Large intestine (tissue), 3 donors: ENCODE results near the gene PTCRA. TPM values are rescaled to one million over a fixed set of nuclear protein-coding genes. Genes with fewer than 3 reads are reported as not detected.
"Not testable (repeated sequence)": the region's sequence is repeated elsewhere in the genome, so short reads cannot be mapped to it uniquely, and the experiment has no call there.

ENCODE experiments used
- DNase-seq, 2 donors: peaks; one replicate each; pipeline versions ENCODE4 v3.0.0 to v3.0.0-alpha.2; 2013
- H3K27ac ChIP-seq: one replicate; pipeline ENCODE4 v1.5.1; 2013; ENCODE audit warnings: low read length
- H3K27me3 ChIP-seq: 2 replicates; pipeline ENCODE4 v1.6.1; 2013; ENCODE audit warnings: low read length; ENCODE audit not compliant: control insufficient read depth, insufficient read depth
- H3K36me3 ChIP-seq: 2 replicates; pipeline ENCODE4 v1.6.1; 2013; ENCODE audit warnings: low read length; ENCODE audit not compliant: control insufficient read depth, insufficient read depth
- H3K4me1 ChIP-seq: one replicate; pipeline ENCODE4 v1.6.1; 2013; ENCODE audit warnings: low read length; ENCODE audit not compliant: control insufficient read depth, insufficient read depth
- H3K4me3 ChIP-seq: one replicate; pipeline ENCODE4 v1.5.1; 2013; ENCODE audit warnings: low read length
- H3K9me3 ChIP-seq: one replicate; pipeline ENCODE4 v1.6.1; 2013; ENCODE audit warnings: mild to moderate bottlenecking, low read depth, low read length, moderate library complexity; ENCODE audit not compliant: control insufficient read depth
- whole genome bisulfite sequencing: methylation state at CpG from one replicate; pipeline ENCODE4 v1.1.5; 2013; ENCODE audit warnings: low lambda C conversion rate; ENCODE audit not compliant: insufficient coverage; 5-methylcytosine and 5-hydroxymethylcytosine counted together
- polyA plus RNA-seq: library from polyadenylated mRNA; unstranded; fragments of 120-200 nt; gene quantifications from one replicate; pipeline ENCODE4 v1.2.1, GENCODE V29; 2013

The PTCRA gene
- polyA plus RNA-seq, 1 donor, result 0.15 TPM

DNA sequence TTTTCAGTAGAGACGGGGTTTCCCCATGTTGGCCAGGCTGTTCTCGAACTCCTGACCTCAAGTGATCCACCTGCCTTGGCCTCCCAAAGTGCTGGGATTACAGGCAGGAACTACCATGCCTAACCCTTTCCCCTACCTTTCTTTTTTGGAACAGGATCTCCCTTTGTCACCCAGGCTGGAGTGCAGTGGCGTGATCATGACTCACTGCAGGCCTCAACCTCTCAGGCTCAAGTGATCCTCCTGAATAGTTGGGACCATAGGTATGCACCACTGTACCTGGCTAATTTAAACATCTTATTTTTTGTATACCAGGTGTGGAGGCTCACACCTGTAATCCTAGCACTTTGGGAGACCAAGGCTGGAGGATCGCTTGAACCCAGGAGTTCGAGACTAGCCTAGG is 25.5 kb downstream of the PTCRA start:
- DNase-seq, H3K4me3 ChIP-seq, H3K27ac ChIP-seq, H3K27me3 ChIP-seq, H3K9me3 ChIP-seq: not testable (repeated sequence)
- WGBS, result 100% methylated on average over 1 of the region's 5 CpGs
- Histone ChIP-seq H3K4me1 (peaks cover 15% of the 10 kb centered on the region), H3K36me3 (peaks cover 44% of the 10 kb centered on the region)

DNA sequence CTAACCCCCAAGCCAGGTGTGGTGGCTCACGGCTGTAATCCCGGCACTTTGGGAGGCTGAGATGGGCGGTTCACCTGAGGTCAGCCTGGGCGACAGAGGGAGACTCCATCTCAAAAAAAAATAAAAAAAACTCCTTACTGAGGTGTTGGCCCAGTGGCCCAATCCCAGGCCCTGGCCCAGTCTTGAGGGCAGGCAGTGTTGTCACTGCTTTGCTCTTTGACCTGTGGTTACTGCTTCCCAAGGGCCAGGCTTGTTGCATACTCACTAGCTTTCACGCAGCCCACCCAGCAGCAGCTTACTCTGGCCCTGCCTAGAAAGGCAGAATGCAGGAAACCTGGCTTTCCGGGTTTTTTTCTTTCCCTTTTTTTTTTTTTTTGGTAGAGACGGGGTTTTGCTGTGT is 26.6 kb downstream of the PTCRA start:
- H3K9me3 ChIP-seq, result no peaks in the 10 kb centered on the region
- no peak overlapping the region for H3K27ac ChIP-seq
- H3K4me1 ChIP-seq, result peaks cover 15% of the 10 kb centered on the region
- no peak for DNase-seq
- WGBS, result 17% methylated on average over 1 of the region's 7 CpGs
- no peak overlapping the region for H3K4me3 ChIP-seq
- peaks cover 33% of the 10 kb centered on the region for H3K36me3 ChIP-seq
- H3K27me3 ChIP-seq, result no peaks in the 10 kb centered on the region

GRCh38 chr6:42947950-42948349 is 32.1 kb downstream of the PTCRA start:
- H3K27me3 ChIP-seq, result no peaks in the 10 kb centered on the region

GRCh38 chr6:42952389-42952788 is 36.5 kb downstream of the PTCRA start:
- WGBS, result 100% methylated on average over 3 of the region's 4 CpGs
- H3K27ac ChIP-seq, result no peak overlapping the region

More at GRCh38 chr6:42947950-42948349, 32.1 kb downstream of the PTCRA start:
- Histone ChIP-seq H3K27ac (no peak overlapping the region), H3K36me3 (peaks cover 4% of the 10 kb centered on the region), H3K9me3 (no peaks in the 10 kb centered on the region), H3K4me1 (no peaks in the 10 kb centered on the region), H3K4me3 (no peak overlapping the region)
- DNase-seq, result no peak

DNA sequence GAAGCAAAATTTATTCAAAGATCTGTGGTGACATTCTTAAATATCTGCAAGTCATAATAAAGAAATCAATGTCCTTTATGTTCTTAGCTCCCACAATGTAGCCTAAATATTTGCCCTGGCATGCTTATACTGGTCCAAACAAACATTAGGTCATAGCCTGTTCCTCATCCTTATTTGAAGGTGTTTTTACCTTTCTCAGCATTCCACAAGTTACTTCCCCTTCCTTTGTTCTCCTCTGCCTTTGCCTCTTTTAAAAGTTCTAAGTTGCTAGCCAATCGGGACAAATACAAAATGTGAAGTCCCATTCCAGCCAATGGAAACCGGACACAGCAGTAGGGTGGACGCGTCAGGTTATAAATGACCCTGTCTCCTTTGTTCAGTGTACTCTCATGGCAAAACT is 38.6 kb downstream of the PTCRA start:
- not testable (repeated sequence) for H3K4me1 ChIP-seq

More at GRCh38 chr6:42952389-42952788, 36.5 kb downstream of the PTCRA start:
- no peak for DNase-seq
- H3K36me3 ChIP-seq, result no peaks in the 10 kb centered on the region
- no peak overlapping the region for H3K4me3 ChIP-seq
- H3K27me3 ChIP-seq, result no peaks in the 10 kb centered on the region
- no peaks in the 10 kb centered on the region for H3K9me3 ChIP-seq
- no peaks in the 10 kb centered on the region for H3K4me1 ChIP-seq

GRCh38 chr6:42958125-42958524 is 42.3 kb downstream of the PTCRA start:
- Histone ChIP-seq H3K4me3 (no peak overlapping the region), H3K9me3 (peaks cover 6% of the 10 kb centered on the region), H3K27ac (no peak overlapping the region), H3K36me3 (peaks cover 11% of the 10 kb centered on the region), H3K4me1 (peaks cover 11% of the 10 kb centered on the region), H3K27me3 (peaks cover 8% of the 10 kb centered on the region)
- DNase-seq, result no peak
- WGBS, result no CpG with 5 or more reads among the region's 8 CpGs

More for the DNA sequence above, 38.6 kb downstream of the PTCRA start:
- H3K4me3 ChIP-seq, DNase-seq, H3K27ac ChIP-seq, H3K9me3 ChIP-seq, H3K36me3 ChIP-seq, H3K27me3 ChIP-seq: not testable (repeated sequence)
- no CpG with 5 or more reads among the region's 4 CpGs for WGBS

DNA sequence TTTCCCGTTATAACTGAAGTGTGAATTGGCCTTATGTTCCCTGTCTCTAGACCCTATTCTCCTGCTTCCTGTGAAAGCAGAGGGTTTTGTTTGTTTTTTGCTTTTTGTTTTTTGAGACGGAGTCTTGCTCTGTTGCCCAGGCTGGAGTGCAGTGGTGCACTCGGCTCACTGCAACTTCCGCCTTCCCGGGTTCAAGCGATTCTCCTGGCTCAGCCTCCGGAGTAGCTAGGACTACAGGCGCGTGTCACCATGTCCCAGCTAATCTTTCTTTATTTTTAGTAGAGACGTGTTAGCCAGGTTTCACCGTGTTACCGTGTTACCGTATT is 44.0 kb downstream of the PTCRA start:
- peaks cover 11% of the 10 kb centered on the region for H3K4me1 ChIP-seq
- peaks cover 27% of the 10 kb centered on the region for H3K36me3 ChIP-seq
- H3K4me3 ChIP-seq, result peak overlapping the region; percentile 61
- peaks cover 8% of the 10 kb centered on the region for H3K27me3 ChIP-seq
- WGBS, result no CpG with 5 or more reads among the region's 13 CpGs
- no peak for DNase-seq
- no peak overlapping the region for H3K27ac ChIP-seq
- peaks cover 6% of the 10 kb centered on the region for H3K9me3 ChIP-seq

- Histone ChIP-seq H3K4me1 (peaks cover 11% of the 10 kb centered on the region), H3K27ac (no peak within 1 kb of the TSS)
Measured at GRCh38 chr6:42960243-42961019, 44.6 kb downstream of the PTCRA start, which contains the start of gene GNMT. Gene GNMT (plus strand): TSS chr6:42960754. CDS start chr6:42960768, 14 bp downstream.

GRCh38 chr6:42961020-42961470 is 45.2 kb downstream of the PTCRA start:
- peaks cover 8% of the 10 kb centered on the region for H3K27me3 ChIP-seq
- DNase-seq, result no peak
- H3K9me3 ChIP-seq, result peaks cover 6% of the 10 kb centered on the region
- H3K4me3 ChIP-seq, result peak overlapping the region; percentile 61
- no CpG with 5 or more reads among the region's 15 CpGs for WGBS
- peaks cover 39% of the 10 kb centered on the region for H3K36me3 ChIP-seq
- no peak overlapping the region for H3K27ac ChIP-seq
- peaks cover 11% of the 10 kb centered on the region for H3K4me1 ChIP-seq

More at GRCh38 chr6:42960243-42961019, 44.6 kb downstream of the PTCRA start, which contains the start of gene GNMT:
- Histone ChIP-seq H3K9me3 (peaks cover 6% of the 10 kb centered on the region), H3K36me3 (peaks cover 32% of the 10 kb centered on the region), H3K27me3 (peaks cover 8% of the 10 kb centered on the region), H3K4me3 (peak within 1 kb of the TSS; percentile 61)
- WGBS, result no CpG with 5 or more reads among the region's 62 CpGs
- DNase-seq, result peak in 1 of 2 donors; percentile 76

DNA sequence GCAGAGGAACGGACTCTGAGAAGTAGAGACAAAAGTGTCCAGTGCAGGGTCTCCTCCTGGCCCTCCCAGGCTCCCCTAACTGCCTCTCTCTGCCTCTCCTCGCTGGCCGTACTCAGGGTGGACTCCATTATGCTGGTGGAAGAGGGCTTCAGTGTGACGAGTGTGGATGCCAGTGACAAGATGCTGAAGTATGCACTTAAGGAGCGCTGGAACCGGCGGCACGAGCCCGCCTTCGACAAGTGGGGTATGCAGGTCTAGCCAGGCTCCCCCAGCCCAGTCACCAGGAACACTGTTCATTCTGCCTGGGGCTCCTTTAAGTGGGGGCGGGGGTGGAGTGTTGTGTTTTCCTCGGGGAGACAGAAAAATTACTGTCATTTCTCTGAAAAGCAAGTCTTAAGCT is 46.2 kb downstream of the PTCRA start:
- Histone ChIP-seq H3K36me3 (peaks cover 47% of the 10 kb centered on the region), H3K27ac (no peak overlapping the region)
- WGBS, result no CpG with 5 or more reads among the region's 12 CpGs

More for the DNA sequence above, 46.2 kb downstream of the PTCRA start:
- H3K9me3 ChIP-seq, result peaks cover 6% of the 10 kb centered on the region
- no peak for DNase-seq
- H3K27me3 ChIP-seq, result peaks cover 8% of the 10 kb centered on the region
- no peak overlapping the region for H3K4me3 ChIP-seq
- peaks cover 11% of the 10 kb centered on the region for H3K4me1 ChIP-seq
